ENCODE measurements around the gene UNC50.
"Not testable (repeated sequence)": the region's sequence is repeated elsewhere in the genome, so short reads cannot be mapped to it uniquely, and the experiment has no call there.

UNC50 gene

DNA sequence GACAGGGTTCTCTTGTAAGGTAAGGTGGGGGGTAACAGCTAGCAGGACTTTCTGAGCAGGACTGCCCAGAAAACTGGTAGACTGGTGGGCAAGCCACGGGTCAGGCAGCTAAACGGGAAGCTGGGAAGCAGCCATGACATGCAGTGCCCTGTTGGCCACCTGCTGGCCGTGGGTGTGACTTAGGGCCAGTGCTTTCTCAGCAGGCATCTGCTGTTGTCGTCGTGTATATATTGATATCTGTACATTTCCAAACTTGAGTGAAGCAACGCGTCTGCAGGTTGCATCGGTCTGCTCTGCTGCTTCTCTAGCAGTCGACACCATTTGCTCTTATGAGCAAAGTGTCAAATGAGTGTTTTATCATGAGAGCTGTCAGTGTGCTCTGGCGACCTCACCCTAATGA is 31.1 kb upstream of the UNC50 start:
- DNase-seq: no peak

DNA sequence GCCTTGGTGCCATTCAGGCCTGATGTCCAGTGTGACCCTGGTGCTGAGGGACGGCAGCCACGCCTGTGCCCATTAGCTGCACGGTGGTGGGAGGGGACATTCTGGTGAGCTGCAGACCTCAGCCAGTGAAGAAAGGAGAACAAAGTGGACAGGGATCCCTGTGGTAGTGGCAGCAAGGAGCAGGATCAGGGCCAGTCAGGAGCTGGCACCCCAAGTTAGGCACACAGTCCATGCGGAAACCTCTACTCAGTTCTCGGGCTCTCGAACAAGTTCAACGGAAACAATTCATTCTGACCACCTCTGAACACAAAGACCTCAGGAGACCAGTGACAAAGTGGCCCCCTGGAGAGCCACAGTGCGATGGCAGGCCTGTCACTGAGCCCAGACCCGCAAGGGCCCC is 30.2 kb upstream of the UNC50 start:
- no peak for DNase-seq

DNA sequence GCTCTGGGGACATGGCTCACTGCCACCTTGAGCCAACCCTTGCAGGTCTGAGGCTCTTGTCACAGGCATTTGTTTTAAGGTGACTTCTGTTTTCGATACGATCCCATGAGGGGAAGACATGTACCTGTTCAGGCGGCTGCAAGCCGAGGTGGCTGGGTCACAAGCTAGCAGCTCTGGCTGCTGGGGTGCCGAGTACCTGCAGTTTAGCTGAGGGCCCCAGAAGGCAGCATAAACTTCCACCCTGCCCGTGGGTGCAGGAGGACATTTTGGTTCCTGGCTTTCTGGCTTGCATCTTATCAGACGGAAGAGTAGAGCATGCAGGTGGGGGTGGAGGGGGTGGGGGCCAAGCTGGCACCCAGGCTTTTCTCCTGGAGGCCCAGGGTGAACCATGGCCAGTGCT is 28.5 kb upstream of the UNC50 start:
- no peak for DNase-seq

DNA sequence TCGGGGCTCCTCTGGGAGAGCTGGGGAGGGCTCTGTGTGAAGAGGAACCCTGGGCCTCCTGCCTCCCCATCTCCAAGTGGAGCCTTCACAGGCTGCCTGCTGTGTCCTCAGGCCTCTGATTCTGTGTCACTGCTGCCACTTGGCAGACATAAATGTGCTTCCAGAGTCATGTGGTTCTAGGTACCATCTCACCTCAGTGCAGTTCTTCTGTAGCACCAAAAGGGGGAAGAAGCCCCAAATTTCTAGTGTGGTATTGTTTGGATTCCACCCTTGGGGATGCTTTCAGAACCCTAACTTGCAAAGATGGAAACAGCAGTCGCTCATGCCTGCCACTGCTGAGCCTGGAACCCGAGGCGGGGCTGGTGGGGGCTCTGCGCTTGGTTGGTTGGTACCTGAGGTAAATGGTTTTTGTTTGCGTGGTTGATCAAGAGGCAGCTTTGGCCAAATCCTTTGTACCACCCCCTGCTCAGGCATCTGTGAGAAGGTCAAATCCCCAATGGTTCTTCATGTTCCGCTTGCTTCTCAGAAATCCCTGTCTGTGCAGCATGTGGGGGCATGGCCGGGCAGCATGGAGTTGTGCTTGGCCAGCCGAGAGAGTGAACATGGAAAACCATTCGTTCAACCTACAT is 27.6 kb upstream of the UNC50 start:
- no peak for DNase-seq

DNA sequence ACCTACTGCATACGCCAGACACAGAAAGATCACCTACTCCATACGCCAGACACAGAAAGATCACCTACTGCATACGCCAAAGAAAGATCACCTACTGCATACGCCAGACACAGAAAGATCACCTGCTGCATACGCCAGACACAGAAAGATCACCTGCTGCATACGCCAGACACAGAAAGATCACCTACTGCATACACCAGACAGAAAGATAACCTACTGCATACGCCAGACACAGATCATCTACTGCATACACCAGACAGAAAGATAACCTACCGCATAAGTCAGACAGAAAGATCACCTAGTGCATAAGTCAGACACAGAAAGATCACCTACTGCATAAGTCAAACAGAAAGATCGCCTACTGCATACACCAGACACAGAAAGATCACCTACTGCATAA is 25.9 kb upstream of the UNC50 start:
- DNase-seq: no peak

DNA sequence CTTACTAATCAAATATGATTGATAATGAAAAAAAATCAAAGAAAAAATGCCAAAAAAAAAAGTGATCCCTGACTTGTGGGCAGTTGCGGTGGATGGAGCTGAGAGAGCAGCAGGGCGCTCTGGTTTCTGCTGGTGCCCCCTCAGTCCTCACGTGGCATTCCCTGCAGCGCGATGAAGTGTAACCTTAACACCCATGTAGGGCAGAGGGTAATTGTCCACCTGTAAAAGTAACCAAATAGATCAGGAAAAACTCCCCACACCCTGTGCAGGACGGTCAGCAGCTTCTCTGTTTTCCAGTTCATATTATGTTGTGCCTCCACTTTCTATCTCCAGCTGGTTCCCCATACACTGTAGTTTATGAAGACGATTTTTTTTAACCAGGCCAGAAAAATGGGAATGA is 25.1 kb upstream of the UNC50 start:
- DNase-seq: no peak

DNA sequence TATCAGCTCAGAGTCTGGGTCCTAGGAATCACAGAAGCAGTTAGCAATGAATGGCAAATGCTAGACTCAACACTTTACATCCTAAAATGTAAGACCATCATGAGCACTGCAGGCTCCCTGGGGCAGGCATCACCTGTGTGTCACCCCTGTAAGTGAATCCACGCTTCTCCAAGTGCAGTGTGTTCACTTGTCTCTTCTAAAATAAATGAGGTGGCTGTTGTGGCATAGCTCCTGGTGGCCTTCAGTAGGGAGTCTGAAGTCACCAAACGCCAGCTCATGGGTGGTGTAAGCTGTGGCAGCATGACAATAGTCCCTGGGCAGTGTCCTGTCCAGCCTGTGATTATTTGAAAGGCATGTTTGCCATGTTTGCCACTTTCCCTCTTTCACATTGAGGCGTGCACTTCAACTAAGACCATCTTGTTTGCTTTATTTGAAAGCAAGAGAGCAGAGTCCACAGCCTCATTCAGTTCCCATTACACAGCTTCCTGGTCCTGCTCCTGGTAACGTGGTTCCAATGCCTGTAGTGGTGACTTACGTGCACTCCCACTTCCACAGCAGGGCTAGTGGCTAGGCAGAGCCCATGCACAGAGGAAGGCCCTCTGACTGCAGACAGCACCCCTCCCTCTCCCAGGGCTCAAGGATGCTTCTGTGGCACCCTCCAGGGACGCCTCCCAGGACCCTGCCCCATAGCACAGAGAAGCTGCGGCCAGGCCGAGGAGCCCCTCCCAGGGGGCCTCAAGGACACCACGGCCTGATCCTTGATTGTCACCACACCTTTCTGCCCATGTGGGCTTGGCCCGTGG is 24.4 kb upstream of the UNC50 start:
- DNase-seq: no peak

DNA sequence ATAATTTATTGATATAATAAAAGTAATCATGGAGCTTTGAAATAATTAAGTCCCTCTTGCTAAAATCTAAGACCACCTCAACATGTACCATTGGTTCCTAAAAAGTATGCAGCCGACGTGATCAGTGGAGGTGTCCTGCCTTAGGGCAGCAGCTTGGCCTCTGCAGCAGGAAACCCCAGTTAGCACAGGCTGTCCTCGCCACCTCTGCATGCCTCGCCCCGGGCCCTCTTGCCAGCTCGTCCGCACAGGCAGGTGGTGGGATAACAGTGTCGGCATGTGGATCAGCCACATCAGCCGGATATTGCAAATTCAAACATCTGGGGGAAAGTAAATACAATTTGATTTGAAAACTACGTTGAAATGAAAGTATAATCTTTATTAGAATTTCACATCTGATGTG is 23.0 kb upstream of the UNC50 start:
- DNase-seq: no peak

DNA sequence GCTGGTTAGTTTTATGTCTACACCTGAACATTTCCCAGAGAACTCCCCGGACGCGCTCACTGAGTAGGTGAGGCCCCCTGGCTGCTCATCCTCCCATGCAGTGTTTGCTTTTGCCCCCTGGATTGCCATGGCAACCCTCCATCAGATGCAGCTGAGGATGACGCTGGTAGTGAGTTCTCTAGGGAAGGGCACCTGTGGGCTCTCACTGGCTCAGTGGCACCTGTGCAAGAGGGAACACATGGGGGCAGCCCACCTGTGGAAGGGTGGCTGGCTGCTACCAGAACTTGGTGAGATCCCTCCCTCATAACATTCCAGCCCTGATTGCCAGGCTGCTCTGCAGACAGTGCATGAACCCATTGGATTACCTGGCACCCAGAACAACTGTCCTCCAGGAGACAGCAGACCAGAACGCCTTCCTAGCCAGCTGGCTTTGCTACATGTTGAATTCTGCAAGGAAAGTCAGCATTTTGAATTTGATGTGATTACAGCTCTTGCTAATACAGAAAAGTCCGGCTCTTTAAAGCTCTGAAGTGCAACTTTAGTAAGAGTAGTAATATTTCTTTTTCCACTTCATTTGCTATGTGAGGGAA is 21.7 kb upstream of the UNC50 start:
- DNase-seq: no peak

DNA sequence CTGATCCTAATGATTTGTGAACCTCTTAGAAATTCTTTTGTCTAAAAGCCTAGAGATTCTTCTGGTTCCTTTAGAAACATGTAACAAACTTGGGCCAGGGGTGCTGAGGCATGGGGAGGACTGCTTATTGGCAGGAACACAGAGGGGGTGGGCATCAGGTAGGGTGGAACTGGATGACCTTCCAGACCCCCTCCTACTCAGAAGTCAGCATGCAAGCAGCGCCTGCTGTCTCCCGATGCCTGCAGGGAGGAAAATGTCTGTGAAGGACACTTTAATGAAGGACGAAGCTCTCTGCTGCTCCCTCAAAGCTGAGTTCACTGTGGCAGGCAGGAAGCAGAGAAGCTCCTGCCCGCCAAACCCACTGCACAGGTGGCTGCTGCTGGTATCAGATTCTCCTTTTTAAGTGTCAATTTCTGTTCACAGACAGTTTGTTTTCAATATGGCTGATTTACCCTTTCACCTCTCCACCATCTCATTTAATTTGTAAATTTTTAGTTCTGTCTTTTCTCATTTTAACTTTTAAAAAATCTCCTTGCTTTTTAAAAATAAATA is 19.4 kb upstream of the UNC50 start:
- no peak for DNase-seq

DNA sequence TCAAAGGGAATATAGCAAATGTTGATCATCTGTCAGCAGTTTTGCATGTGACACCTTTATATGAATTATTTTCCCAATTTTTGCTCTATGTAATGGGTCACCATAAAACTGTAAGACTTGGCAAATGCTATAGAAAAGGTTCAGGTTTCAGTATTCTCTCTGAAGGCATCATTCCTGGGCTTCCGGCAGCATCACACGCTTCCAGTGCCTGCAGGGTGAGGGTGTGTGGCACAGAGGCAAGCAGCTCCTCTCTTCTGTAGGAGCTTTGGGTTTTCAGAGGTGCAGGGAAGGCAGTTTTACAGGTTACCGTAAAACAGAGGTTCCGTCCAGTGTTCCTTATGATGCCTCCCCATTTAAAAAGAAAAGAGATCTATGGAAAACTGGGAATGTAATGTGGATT is 18.9 kb upstream of the UNC50 start:
- DNase-seq: no peak

DNA sequence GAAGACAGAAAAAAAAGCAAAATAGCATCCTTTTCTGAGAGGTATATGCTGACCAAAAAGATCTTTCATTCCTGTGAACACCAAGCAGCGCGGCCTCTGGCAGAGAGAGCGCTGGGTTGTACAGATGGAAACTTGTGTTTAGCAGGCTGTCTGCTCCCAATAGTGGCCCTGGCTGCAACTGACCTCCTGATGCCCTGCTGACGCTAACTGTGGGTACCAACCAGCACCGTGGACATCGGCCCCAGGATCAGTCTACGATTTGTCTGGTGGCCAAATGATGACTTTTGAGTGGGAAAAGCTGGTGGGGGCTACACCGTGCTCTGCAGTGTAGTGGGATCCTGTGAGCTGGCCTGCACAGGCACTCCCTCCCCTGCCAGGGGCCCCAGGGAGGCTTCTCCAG is 15.8 kb upstream of the UNC50 start:
- no peak for DNase-seq

DNA sequence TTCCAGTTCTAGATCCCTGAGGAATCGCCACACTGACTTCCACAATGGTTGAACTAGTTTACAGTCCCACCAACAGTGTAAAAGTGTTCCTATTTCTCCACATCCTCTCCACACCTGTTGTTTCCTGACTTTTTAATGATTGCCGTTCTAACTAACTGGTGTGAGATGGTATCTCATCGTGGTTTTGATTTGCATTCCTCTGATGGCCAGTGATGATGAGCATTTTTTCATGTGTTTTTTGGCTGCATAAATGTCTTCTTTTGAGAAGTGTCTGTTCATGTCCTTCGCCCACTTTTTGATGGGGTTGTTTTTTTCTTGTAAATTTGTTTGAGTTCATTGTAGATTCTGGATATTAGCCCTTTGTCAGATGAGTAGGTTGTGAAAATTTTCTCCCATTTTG is 13.7 kb upstream of the UNC50 start:
- DNase-seq: not testable (repeated sequence)

DNA sequence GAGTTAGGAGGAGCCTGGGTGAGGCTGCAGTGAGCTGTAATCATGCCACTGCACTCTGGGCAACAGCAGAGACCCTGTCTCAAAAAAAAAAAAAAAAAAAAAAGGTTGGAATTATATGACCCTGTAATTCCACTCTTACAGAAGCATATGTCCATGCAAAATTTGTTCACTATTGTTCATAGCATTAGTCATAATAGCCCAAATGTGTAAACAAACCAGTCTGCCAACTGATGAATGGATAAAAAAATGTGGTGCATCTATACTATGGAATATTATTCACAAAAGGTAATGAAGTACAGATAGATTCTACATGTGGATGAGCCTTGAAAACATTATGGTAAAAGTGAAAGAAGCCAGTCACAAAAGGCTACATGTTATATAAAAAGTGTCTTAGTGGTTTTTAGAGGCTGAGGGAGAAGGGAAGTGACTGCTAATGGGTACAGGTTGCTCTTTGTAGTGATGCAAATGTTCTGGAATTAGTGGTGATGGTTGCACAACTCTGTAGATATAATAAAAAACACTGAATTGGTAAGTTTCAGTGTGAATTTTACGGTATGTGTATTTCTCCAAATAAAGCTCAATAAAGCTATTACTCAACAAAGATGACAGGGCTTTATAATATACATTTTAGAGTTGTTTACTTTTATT is 9.5 kb upstream of the UNC50 start:
- DNase-seq: no peak

DNA sequence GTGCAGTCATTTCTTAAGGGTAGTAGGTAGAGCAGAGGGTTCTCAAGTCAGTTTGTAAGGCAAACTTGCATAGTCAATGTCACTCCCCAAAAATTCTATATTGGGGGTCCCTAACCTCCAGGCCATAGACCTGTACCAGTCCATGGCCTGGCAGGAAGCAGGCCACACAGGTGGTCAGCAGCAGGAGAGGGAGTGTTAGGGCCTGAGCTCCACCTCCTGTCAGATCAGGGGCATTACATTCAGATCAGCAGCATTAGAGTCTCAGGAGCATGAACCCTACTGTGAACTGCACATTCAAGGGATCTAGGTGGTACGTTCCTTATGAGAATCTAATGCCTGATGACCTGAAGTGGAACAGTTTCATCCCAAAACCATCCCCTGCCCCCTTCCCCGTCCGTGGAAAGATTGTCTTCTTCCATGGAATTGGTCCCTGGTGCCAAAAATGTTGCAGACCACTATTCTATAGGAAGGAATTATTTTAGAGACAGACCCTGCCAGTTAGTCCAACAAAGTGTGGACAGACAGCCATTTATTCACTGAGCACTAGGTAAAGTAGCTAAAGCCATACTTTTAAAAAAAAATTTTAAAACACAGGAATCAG is 6.8 kb upstream of the UNC50 start:
- no peak for DNase-seq

DNA sequence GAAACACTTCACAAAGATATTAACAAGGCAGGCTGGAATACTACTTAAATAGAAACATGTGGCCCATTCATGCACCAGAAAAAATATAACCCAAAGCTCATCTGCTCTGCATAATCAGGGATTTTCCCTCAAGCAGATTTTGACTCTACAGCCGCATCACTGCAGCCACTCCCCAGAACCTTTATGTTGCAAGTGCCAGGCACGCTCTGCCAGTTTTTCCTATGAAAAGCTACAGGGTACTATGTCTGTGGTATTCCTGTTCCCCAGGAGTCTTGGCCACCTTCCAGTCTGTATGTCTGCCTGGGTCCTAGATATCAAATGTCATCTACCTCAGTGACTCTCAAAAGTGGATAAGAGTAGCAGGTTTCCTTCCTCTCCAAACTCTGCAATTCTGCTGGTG is 3.8 kb upstream of the UNC50 start:
- no peak for DNase-seq

DNA sequence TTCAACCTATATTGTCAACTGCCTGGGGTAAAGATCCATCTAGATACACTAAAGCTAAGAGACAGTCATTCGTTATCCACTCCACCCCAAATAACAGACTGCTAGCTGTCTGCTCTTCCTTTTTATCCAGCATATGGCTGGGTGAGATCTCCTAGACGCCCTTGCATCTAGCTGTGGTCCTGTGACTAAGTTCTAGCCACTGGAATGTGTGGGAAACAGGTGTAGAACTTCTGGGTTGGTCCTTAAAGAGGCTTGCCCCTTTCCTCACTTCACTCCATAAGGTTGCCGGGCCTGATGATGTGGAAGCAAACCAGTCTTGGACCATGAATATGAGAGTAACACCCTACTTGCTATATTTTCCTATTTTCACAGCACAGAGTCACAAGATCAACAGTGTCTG is 3.3 kb upstream of the UNC50 start:
- no peak for DNase-seq

DNA sequence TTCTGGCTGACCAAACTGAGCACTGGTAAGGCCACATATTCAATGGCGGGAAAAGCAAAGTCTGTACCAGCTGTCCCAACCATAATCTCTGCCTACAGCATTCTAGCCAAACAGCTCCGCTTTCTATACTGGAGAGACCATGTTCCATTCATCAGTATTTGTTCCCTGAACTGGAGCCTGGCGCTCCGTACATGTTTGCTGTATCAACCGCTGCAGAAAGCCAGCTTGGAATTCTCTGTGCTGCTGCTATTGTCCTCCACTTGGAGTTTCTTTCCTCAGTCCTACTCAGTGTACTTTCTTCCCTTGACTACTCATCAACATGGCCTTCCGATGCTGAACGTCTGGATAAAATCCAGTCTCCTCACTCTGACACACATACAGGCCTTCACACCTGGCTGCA is 2.0 kb upstream of the UNC50 start:
- DNase-seq: no peak

DNA sequence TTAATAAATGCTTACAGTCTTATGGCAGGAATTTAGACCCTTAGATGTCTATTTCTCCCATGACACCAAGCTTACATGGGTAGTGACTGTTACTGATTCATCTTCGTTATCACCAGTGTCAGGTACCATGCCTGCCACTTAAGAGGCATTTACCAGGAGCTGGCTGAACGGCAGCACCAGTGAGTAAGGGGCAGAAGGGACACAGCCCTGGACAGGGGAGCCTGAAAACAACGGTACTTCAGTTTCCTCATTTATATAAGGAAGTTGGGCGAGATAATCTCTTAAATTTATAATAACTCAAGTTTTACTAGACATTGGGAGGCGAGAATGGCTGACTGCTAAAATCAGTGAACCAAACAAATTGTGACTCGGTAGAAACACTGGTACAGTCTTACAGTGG is 1.3 kb upstream of the UNC50 start:
- DNase-seq: no peak

DNA sequence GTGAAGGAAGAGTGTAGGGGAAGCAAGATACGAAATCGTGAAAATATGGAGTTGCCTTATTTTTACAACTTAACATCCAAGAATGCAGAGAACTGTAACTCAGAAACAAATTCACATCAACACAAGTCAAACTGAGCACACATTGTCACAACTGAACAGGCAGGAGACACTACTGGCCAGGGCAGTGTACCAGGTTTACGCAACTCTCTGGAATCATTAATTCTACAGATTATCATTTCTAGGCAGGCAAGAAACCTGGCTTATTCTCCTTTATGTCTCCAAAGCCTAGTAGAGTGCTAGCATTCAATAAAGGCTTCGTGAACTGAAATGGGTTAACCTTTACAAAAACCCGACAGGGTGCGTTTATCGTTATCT is 661 bp upstream of the UNC50 start:
- no peak for DNase-seq

DNA sequence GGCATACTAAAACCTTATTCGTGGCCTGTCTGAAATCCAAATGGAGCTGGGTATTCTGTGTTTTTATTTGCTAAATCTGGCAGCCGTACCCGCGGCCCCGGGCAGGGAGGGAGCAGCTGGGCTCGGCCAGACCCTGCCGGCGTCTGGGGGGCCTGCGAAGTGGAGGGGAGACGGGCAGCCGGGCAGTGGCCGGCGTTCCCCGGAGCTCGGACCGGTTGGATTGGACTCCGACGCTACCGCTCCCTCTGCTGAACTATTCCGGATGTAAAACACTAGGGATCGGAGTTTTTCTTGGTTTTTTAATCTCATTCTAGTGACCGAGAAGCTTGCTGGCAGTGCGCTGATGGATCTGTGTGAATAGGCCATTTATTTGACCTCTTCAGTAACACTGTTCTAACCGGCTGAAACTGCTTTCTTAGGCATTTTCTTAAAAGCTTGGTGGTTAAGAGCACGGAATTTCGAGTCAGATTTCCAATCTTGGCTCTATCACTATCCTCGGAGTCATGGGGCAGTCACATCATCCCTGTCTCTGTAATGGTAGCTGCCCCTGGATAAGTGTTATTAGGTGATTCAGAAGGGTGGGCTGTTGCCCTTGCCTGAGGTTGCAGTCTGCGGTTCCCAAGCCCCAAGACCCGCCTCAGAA is 694 bp downstream of the UNC50 start:
- DNase-seq: peak in 1 of 2 experiments; percentile 9

DNA sequence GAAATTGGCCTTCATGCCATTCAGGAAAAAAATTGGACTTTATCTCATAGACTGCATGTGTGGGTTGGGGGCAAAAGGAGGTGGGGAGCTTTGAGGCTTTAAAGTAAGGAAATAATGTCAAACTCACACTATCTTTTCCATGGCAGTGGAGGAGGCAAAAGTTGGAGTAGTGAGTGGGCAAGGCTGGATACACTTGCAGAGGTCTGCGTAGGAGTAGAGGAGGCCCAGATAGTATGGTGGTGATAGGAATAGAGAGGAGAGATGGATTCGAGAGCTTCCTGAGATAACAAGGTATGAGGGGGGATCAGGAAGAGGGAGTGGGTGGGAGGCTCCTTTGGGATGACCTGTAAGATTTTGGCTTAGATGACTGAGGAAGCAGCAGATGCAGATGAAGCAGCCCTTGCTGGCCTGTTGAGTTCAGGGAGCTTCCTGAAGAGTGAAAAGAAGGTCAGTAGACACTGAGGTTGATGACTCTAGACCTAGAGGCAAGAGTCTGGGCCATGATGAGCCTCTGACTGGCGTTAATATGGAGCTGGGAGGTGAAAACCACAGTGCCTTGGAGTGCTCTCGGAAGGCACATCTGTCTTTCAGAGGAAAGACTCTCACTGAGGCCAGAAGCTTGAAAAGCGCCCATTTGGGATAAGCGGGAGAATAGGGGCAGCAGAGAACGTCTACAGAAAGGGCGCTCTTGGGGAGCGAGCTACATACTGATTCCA is 5.8 kb downstream of the UNC50 start:
- no peak for DNase-seq
